Effector memory CD4-positive, alpha-beta T cell (primary cell): ENCODE results near the gene SLC25A33.

Source experiments
- DNase-seq, 3 donors: peaks; one replicate each; pipeline ENCODE4 v3.0.0-alpha.2; 2020
- H3K27ac ChIP-seq: 2 replicates; pipeline ENCODE4 v1.7.0; 2013; ENCODE audit warnings: mild to moderate bottlenecking, low read length, moderate library complexity; ENCODE audit not compliant: insufficient read depth, poor library complexity, severe bottlenecking
- H3K27me3 ChIP-seq: replicated peaks from 2 replicates; pipeline ENCODE4 v1.7.0; 2013; ENCODE audit warnings: mild to moderate bottlenecking, low read length; ENCODE audit not compliant: insufficient read depth, control insufficient read depth, poor library complexity, severe bottlenecking
- H3K36me3 ChIP-seq: 2 replicates; pipeline ENCODE4 v1.7.0; 2013; ENCODE audit warnings: mild to moderate bottlenecking, low read length, moderate library complexity; ENCODE audit not compliant: control insufficient read depth, insufficient read depth
- H3K4me1 ChIP-seq: 2 replicates; pipeline ENCODE4 v1.7.0; 2013; ENCODE audit warnings: low read length, mild to moderate bottlenecking; ENCODE audit not compliant: control insufficient read depth, insufficient read depth, poor library complexity, severe bottlenecking
- H3K4me3 ChIP-seq: 2 replicates; pipeline ENCODE4 v1.7.0; 2013; ENCODE audit warnings: low read length, low read depth, mild to moderate bottlenecking; ENCODE audit not compliant: insufficient read depth, poor library complexity, severe bottlenecking
- H3K9me3 ChIP-seq: 2 replicates; pipeline ENCODE4 v1.7.0; 2013; ENCODE audit warnings: mild to moderate bottlenecking, low read length, moderate library complexity; ENCODE audit not compliant: control insufficient read depth

Gene SLC25A33

GRCh38 chr1:9538669-9539164 lies 548 bp upstream of the SLC25A33 start:
- Histone ChIP-seq H3K27ac (no peak overlapping the region), H3K27me3 (no peaks in the 10 kb centered on the region), H3K4me1 (peaks cover 10% of the 10 kb centered on the region), H3K9me3 (no peaks in the 10 kb centered on the region), H3K36me3 (no peaks in the 10 kb centered on the region), H3K4me3 (peak overlapping the region; percentile 73)
- no peak for DNase-seq

GRCh38 chr1:9539829-9540550 lies 725 bp downstream of the SLC25A33 start:
- H3K4me1 ChIP-seq = peaks cover 10% of the 10 kb centered on the region
- peak overlapping the region; percentile 73 for H3K4me3 ChIP-seq
- peak; percentile 28 to 43 (median 38) for DNase-seq
- no peaks in the 10 kb centered on the region for H3K9me3 ChIP-seq
- no peaks in the 10 kb centered on the region for H3K27me3 ChIP-seq
- H3K36me3 ChIP-seq = no peaks in the 10 kb centered on the region
- H3K27ac ChIP-seq = peak overlapping the region; percentile 53

DNA sequence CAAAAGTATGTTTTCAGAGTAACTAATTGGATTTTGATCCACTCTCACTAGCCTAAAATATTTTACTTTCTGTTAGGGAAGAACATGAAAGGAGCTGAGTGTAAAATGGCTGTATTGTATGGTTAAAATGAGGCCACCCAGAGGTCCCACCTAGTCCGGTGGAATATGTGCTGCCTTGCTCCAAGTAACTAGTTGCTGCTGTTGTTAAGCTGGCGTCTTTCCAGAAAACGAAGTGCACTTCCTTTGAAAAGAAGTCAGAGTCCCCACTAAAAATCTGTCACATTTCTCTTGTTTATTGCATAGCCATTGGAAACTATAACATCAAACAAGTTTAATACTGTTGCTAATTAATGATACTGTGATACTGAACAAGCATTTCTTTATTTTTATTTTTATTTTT lies 3.2 kb downstream of the SLC25A33 start:
- Histone ChIP-seq H3K4me1 (peaks cover 10% of the 10 kb centered on the region), H3K36me3 (no peaks in the 10 kb centered on the region), H3K9me3 (no peaks in the 10 kb centered on the region), H3K27ac (no peak overlapping the region), H3K4me3 (no peak overlapping the region), H3K27me3 (no peaks in the 10 kb centered on the region)
- DNase-seq = no peak

- H3K36me3 ChIP-seq = no peaks in the 10 kb centered on the region
- peaks cover 10% of the 10 kb centered on the region for H3K4me1 ChIP-seq
- H3K27ac ChIP-seq = no peak overlapping the region
- DNase-seq = no peak
- H3K4me3 ChIP-seq = no peak overlapping the region
- no peaks in the 10 kb centered on the region for H3K27me3 ChIP-seq
- no peaks in the 10 kb centered on the region for H3K9me3 ChIP-seq
Measured at GRCh38 chr1:9544926-9545325, 5.7 kb downstream of the SLC25A33 start.

GRCh38 chr1:9549955-9550546 lies 10.8 kb downstream of the SLC25A33 start:
- Histone ChIP-seq H3K27me3 (no peaks in the 10 kb centered on the region), H3K9me3 (no peaks in the 10 kb centered on the region), H3K4me3 (no peak overlapping the region), H3K4me1 (no peaks in the 10 kb centered on the region), H3K27ac (no peak overlapping the region), H3K36me3 (no peaks in the 10 kb centered on the region)
- DNase-seq = no peak

DNA sequence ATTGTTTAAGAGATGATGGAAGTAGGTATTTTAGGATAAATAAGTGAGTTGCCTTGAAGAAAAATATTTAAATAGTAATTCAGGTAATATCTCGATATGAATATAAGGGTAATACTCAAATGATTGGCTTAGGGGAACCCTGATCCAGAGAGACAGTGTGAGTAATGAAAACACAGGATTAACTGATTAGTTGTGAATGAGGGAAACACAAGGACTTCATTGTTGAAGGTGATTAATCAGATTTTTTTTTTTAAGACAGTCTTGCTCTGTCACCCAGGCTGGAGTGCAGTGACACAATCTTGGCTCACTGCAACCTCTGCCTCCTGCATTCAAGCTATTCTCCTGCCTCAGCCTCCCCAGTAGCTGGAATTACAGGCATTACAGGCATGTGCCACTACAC lies 12.7 kb downstream of the SLC25A33 start:
- no peak overlapping the region for H3K4me3 ChIP-seq
- no peak overlapping the region for H3K27ac ChIP-seq
- no peaks in the 10 kb centered on the region for H3K4me1 ChIP-seq

DNA sequence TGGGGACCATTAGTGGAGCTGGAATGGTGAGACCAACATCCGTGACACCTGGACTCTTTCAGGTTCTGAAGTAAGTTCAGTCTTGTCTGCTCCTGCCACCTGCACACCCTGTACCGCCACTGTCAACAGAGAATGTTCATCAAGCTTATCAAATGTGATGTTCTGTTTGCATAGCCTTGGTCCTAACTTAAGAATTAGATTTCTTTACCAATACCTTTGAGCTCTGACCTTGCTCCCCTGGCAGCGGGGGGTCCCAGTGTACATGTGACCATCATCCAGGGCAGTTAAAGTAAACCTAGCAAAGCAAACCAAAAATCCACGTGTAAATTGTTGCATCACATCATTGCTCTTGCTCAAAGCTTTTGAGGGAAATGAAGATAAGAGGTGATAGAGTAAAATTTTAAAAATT lies 14.5 kb downstream of the SLC25A33 start:
- no peak for DNase-seq
- Histone ChIP-seq H3K9me3 (no peaks in the 10 kb centered on the region), H3K4me3 (no peak overlapping the region), H3K27me3 (no peaks in the 10 kb centered on the region), H3K27ac (no peak overlapping the region), H3K36me3 (peaks cover 7% of the 10 kb centered on the region), H3K4me1 (peaks cover 5% of the 10 kb centered on the region)

More for the DNA sequence above, 12.7 kb downstream of the SLC25A33 start:
- DNase-seq = no peak
- Histone ChIP-seq H3K27me3 (no peaks in the 10 kb centered on the region), H3K9me3 (no peaks in the 10 kb centered on the region), H3K36me3 (peaks cover 7% of the 10 kb centered on the region)

DNA sequence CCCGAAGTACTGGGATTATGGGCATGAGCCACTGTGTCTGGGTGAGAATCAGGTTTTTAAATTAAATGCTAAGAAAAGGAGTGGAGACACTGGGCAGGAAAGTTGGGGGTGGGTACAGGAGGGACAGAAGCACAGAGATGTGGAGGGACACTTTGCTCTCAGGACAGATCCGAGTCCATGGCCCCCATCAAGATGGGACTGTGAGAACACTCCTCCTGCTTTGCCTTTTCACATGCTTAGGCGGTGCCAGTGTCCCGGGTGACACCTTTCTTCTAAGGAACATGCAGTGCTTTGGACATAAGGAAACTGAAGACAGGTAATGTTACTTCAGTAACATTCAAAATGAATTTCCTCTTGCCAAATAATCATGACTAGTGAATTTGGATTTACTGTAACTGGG lies 16.7 kb downstream of the SLC25A33 start:
- Histone ChIP-seq H3K4me3 (no peak overlapping the region), H3K4me1 (peaks cover 17% of the 10 kb centered on the region), H3K27ac (no peak overlapping the region), H3K27me3 (no peaks in the 10 kb centered on the region), H3K9me3 (no peaks in the 10 kb centered on the region), H3K36me3 (peaks cover 7% of the 10 kb centered on the region)
- no peak for DNase-seq

DNA sequence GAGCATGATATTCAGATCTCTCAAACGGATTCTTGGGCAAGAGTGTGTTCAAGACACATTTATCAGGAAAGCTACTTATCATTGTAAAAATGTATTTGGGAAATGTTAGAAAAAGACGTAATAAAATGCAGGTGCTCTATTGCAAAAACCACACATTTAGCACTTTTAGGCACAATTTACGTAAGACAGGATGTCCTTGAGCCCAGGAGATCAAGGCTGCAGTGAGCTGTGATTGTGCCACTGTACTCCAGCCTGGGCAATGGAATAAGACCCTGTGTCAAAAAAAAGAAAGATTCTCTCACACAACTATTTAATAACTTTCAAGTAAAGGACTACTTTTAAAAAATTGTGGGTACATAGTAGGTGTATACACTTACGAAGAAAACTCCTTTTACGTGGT lies 18.4 kb downstream of the SLC25A33 start:
- Histone ChIP-seq H3K4me1 (peaks cover 21% of the 10 kb centered on the region), H3K27me3 (no peaks in the 10 kb centered on the region), H3K27ac (no peak overlapping the region), H3K9me3 (no peaks in the 10 kb centered on the region), H3K4me3 (no peak overlapping the region), H3K36me3 (peaks cover 7% of the 10 kb centered on the region)
- no peak for DNase-seq

DNA sequence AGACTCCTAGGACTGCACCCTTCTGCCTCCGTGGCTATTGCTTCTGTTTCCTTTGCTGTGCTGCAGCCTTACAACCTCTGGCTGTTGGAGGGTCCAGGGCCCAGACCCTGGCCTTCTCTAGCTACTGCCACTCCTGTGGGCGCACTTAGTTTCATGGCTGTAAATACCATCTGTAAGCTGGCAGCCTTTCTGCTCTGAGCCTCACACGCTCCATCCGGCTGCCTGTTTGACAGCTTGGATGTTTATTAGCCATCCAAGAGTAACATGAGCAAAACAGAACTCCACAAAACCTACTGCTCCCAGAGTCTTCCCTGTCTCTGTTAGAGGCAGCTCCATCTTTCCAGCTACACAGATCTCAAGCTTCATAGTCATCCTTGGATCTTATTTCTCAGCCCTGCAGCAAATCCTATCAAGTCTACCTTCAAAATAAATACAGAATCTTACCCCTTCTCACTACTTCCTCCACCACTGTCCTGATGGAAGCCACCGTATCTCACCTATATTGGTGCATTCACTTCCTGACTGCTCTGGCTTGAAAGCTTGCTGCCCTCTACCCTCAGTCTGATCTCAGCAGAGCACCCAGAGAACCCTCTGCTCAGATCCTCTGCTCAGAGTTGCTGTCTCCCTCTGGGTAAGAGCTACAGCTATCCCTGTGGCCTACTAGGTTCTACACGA lies 19.1 kb downstream of the SLC25A33 start:
- H3K9me3 ChIP-seq = no peaks in the 10 kb centered on the region
- H3K4me1 ChIP-seq = peaks cover 21% of the 10 kb centered on the region
- H3K27ac ChIP-seq = no peak overlapping the region
- no peaks in the 10 kb centered on the region for H3K27me3 ChIP-seq
- DNase-seq = no peak
- peaks cover 7% of the 10 kb centered on the region for H3K36me3 ChIP-seq
- no peak overlapping the region for H3K4me3 ChIP-seq
